Forelimb muscle (tissue), 1 donor: ENCODE measurements around the gene TMEM231. TPM values are rescaled to one million over a fixed set of nuclear protein-coding genes. Genes with fewer than 3 reads are reported as not detected.

Experiments used
- DNase-seq: peaks from one replicate; pipeline ENCODE4 v3.0.0-alpha.2; 2013; ENCODE audit warnings: low read depth
- polyA plus RNA-seq: library from polyadenylated mRNA; unstranded; fragments of 120-200 nt; gene quantifications from one replicate; pipeline ENCODE4 v1.2.1, GENCODE V29; 2013; ENCODE audit not compliant: insufficient read length

Gene TMEM231
- polyA plus RNA-seq, 1 donor: 6.1 TPM

DNA sequence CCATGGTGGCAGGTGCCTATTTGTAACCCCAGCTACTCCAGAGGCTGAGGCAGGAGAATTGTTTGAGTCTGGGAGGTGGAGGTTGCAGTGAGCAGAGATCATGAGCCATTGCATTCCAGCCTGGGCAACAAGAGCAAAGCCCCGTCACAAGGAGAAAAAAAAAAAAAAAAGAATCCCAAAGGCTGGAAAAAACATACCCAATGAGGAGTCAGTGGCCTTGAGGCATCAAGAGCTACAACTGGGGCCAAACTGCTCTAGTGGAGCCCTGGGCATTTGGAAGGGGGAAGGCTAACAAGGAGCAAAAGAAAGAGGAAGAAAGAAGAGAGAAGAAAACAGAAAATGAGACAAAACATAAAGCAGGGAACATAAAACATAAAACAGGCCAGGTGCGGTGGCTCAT, 67.7 kb downstream of the TMEM231 start:
- no peak for DNase-seq

Other genes starting within 250 kb of the TMEM231 start
- gene CFDP1, start 122.7 kb downstream of the TMEM231 start, polyA plus RNA-seq: 72.9 TPM
- gene TMEM170A, start 91.6 kb downstream of the TMEM231 start, polyA plus RNA-seq: 18.6 TPM
- 2.1 TPM for gene CHST6, start 60.8 kb downstream of the TMEM231 start, polyA plus RNA-seq
- gene CHST5, start 20.1 kb downstream of the TMEM231 start, polyA plus RNA-seq: 0.27 TPM
- gene GABARAPL2, start 10.1 kb upstream of the TMEM231 start, polyA plus RNA-seq: 118 TPM
- gene ADAT1, start 67.0 kb upstream of the TMEM231 start, polyA plus RNA-seq: 31.7 TPM
- 127 TPM for gene KARS1, start 91.4 kb upstream of the TMEM231 start, polyA plus RNA-seq
- 59.1 TPM for gene TERF2IP, start 91.5 kb upstream of the TMEM231 start, polyA plus RNA-seq
- not detected for gene CPHXL2, start 120.8 kb upstream of the TMEM231 start, polyA plus RNA-seq
- gene DUXB, start 145.2 kb upstream of the TMEM231 start, polyA plus RNA-seq: not detected
- gene CPHXL, start 170.2 kb upstream of the TMEM231 start, polyA plus RNA-seq: not detected